K562 (cell line): ENCODE results near the gene TM7SF2. TPM values are rescaled to one million over a fixed set of nuclear protein-coding genes. Genes with fewer than 3 reads are reported as not detected.

ENCODE experiments used
- ATAC-seq: fragments of 200-7000 bp; cut with Tn5 transposase; 3 replicates; pipeline ENCODE4 v1.9.1; 2020; ENCODE audit warnings: moderate library complexity
- BruUV-seq: library from RNA; stranded (reverse); fragments of 400-500 nt; replicated peaks from 2 replicates; lab custom pipeline; 2021; lab: Mats Ljungman, UMichigan
- CTCF ChIA-PET: fragments of 300-600 bp; formaldehyde crosslinking; extraction: SDS; loops from one replicate; lab custom pipeline; 2021; ENCODE audit warnings: low intra/inter-chr PET ratio; lab: Yijun Ruan, JAX
- POLR2A ChIA-PET: fragments of 300-600, 350-650 bp; sonication (Branson Sonifier 250); formaldehyde crosslinking; extraction: SDS; loops from one replicate; lab custom pipeline; 2021; ENCODE audit warnings: antibody characterized with exemption, inconsistent platforms; lab: Yijun Ruan, JAX
- DNase-seq, 4 experiments: peaks; one replicate each; pipeline versions ENCODE4 v3.0.0 to v3.0.0-alpha.2; 2011 to 2018; ENCODE audit warnings: low spot score in 3 of 4, mixed read lengths in 3 of 4; ENCODE audit errors: extremely low read depth in 1 of 4
- FAIRE-seq: peaks from 2 replicates; lab custom pipeline; 2011; peaks lifted over from hg19 to GRCh38; lab: Jason Lieb, UNC
- H2AFZ ChIP-seq: 2 replicates; pipeline ENCODE4 v1.6.0; 2011; ENCODE audit warnings: low read depth, low read length, control low read depth, inconsistent platforms
- H3K27ac ChIP-seq: fragments of 200-600 bp; 3 replicates; pipeline ENCODE4 v1.8.0; 2011; ENCODE audit warnings: low read depth, mild to moderate bottlenecking, control low read depth, inconsistent platforms, low read length, moderate library complexity, mixed read lengths; ENCODE audit errors: extremely low read depth
- H3K27me3 ChIP-seq, 2 experiments: fragments of 300-600 bp in 1 of 2; 2 replicates in 1 of 2; 3 replicates in 1 of 2; pipeline versions ENCODE4 v1.6.0 to v1.8.0; 2011; ENCODE audit warnings: inconsistent platforms in 2 of 2, low read length in 2 of 2, mild to moderate bottlenecking in 1 of 2, mixed read lengths in 1 of 2, moderate library complexity in 1 of 2; ENCODE audit not compliant: control insufficient read depth in 2 of 2, insufficient read depth in 2 of 2
- H3K36me3 ChIP-seq: fragments of 300-600 bp; 3 replicates; pipeline ENCODE4 v1.8.0; 2011; ENCODE audit warnings: mild to moderate bottlenecking, low read length, inconsistent platforms; ENCODE audit not compliant: control insufficient read depth, insufficient read depth
- H3K4me1 ChIP-seq, 2 experiments: fragments of 200-600 bp in 1 of 2; replicated peaks in 1 of 2; 2 replicates in 1 of 2; 3 replicates in 1 of 2; pipeline versions ENCODE4 v1.5.1 to v1.8.0; 2011; ENCODE audit warnings: inconsistent platforms in 2 of 2, low read length in 2 of 2, mild to moderate bottlenecking in 1 of 2, mixed read lengths in 1 of 2, moderate library complexity in 1 of 2; ENCODE audit not compliant: control insufficient read depth in 2 of 2, insufficient read depth in 2 of 2
- H3K4me2 ChIP-seq: 2 replicates; pipeline ENCODE4 v1.6.1; 2011; ENCODE audit warnings: low read length, control low read depth, inconsistent platforms, mixed read lengths; ENCODE audit not compliant: insufficient read depth
- H3K4me3 ChIP-seq: fragments of 200-600 bp; sonication (generic), shearing (Covaris generic); 2 replicates; pipeline ENCODE4 v1.5.1; 2016; ENCODE audit warnings: control low read depth, inconsistent platforms
- H3K79me2 ChIP-seq: fragments of 200-600 bp; 3 replicates; pipeline ENCODE4 v1.8.0; 2011; ENCODE audit warnings: low read length, inconsistent platforms; ENCODE audit not compliant: control insufficient read depth, insufficient read depth
- H3K9ac ChIP-seq, 2 experiments: 2 replicates each; pipeline versions ENCODE4 v1.6.0 to v1.6.1; 2011; ENCODE audit warnings: low read depth in 2 of 2, low read length in 2 of 2, control low read depth in 1 of 2, inconsistent platforms in 1 of 2, mild to moderate bottlenecking in 1 of 2, mixed read lengths in 1 of 2; ENCODE audit not compliant: insufficient read depth in 1 of 2
- H3K9me1 ChIP-seq: one replicate; pipeline ENCODE4 v1.6.0; 2011; ENCODE audit warnings: inconsistent platforms, mild to moderate bottlenecking, low read length, moderate library complexity; ENCODE audit not compliant: control insufficient read depth, insufficient read depth
- H3K9me3 ChIP-seq: replicated peaks from 2 replicates; pipeline ENCODE4 v1.5.1; 2011; ENCODE audit warnings: low read depth, low read length, inconsistent platforms; ENCODE audit not compliant: control insufficient read depth, insufficient read depth
- H4K20me1 ChIP-seq: replicated peaks from 2 replicates; pipeline ENCODE4 v1.6.1; 2011; ENCODE audit warnings: low read length, inconsistent platforms, mixed read lengths; ENCODE audit not compliant: control insufficient read depth, insufficient read depth
- DNMT1 ChIP-seq: fragments of 450-650 bp; IDR thresholded peaks from 2 replicates; pipeline ENCODE4 v1.6.1; 2016; ENCODE audit warnings: antibody characterized with exemption, mild to moderate bottlenecking
- ID3 ChIP-seq, 2 experiments: fragments of 250-450 bp in 1 of 2; fragments of 450-650 bp in 1 of 2; sonication (Bioruptor Pico) in 1 of 2; IDR thresholded peaks; 2 replicates each; pipeline versions ENCODE4 v1.6.1 to v1.8.0; 2016 to 2021; ENCODE audit warnings: mild to moderate bottlenecking in 2 of 2, moderate library complexity in 2 of 2, missing compliant biosample characterization in 1 of 2, missing genetic modification characterization in 1 of 2
- NFXL1 ChIP-seq: fragments of 450-650 bp; formaldehyde crosslinking; IDR thresholded peaks from 2 replicates; pipeline ENCODE4 v1.4.0; 2021; ENCODE audit warnings: mild to moderate bottlenecking
- RB1 ChIP-seq: fragments of 450-650 bp; IDR thresholded peaks from 2 replicates; pipeline ENCODE4 v1.6.1; 2017; ENCODE audit warnings: low read depth, mild to moderate bottlenecking
- REST ChIP-seq, 2 experiments: fragments of 450-650 bp; formaldehyde crosslinking in 1 of 2; IDR thresholded peaks; 2 replicates each; pipeline versions ENCODE4 v1.4.0 to v1.6.1; 2014 to 2020; ENCODE audit warnings: mild to moderate bottlenecking in 2 of 2, borderline replicate concordance in 1 of 2, low read depth in 1 of 2
- TEAD4 ChIP-seq, 2 experiments: sonication (generic) in 1 of 2; formaldehyde crosslinking in 1 of 2; IDR thresholded peaks; 2 replicates each; pipeline versions ENCODE4 v1.6.1 to v1.8.0; 2012 to 2022; ENCODE audit warnings: borderline replicate concordance in 1 of 2, inconsistent platforms in 1 of 2, low read length in 1 of 2, mild to moderate bottlenecking in 1 of 2, missing genetic modification reagents in 1 of 2
- ZNF436 ChIP-seq: fragments of 250-450, 450-650 bp; sonication (Bioruptor Pico); formaldehyde crosslinking; IDR thresholded peaks from 2 replicates; pipeline ENCODE4 v1.7.0; 2020; ENCODE audit warnings: mild to moderate bottlenecking
- ZNF507 ChIP-seq: conservative IDR thresholded peaks from 2 replicates; pipeline ENCODE4 v1.6.1; 2017; ENCODE audit warnings: missing genetic modification characterization, missing compliant biosample characterization
- WGBS: fragments of 100-300 bp; shearing (Covaris generic); methylation state at CpG from one replicate; pipeline ENCODE4 v1.1.6; 2016; ENCODE audit warnings: low coverage, mixed read lengths; ENCODE audit not compliant: insufficient coverage; ENCODE audit errors: missing lambda C conversion rate; 5-methylcytosine and 5-hydroxymethylcytosine counted together
- in situ Hi-C: fragments of 300-500 bp; cut with MboI; formaldehyde crosslinking; loops from 4 replicates; pipeline ENCODE4 v1.15.0; 2018; ENCODE audit warnings: inconsistent platforms, mixed read lengths
- intact Hi-C: fragments of 100-400 bp; cut with micrococcal nuclease; formaldehyde crosslinking; loops from 2 replicates; pipeline ENCODE4 v1.14.2; 2022
- polyA plus RNA-seq, 8 experiments: library from polyadenylated mRNA; depleted of rRNA in 4 of 8; stranded (reverse) in 5 of 8; unstranded in 3 of 8; fragments of >200 nt; fragmentation: Nextera tagmentation in 2 of 8; fragmentation: Illumina TruSeq in 1 of 8; extraction: Ambion mirVana in 2 of 8; extraction: Trizol in 1 of 8; gene quantifications; 2 replicates each; pipeline versions ENCODE4 v1.2.1 to v1.2.3, GENCODE V29; 2011 to 2014; ENCODE audit warnings: inconsistent platforms in 1 of 8, missing spikeins in 1 of 8
- total RNA-seq, 7 experiments: library from RNA; depleted of rRNA in 6 of 7; stranded (reverse); fragments of >200 nt in 6 of 7; fragmentation: Illumina TruSeq in 2 of 7; extraction: Trizol in 2 of 7; gene quantifications; 2 replicates each; pipeline versions ENCODE4 v1.2.1 to v1.2.3, GENCODE V29; 2011 to 2021; ENCODE audit warnings: low replicate concordance in 1 of 7

Gene TM7SF2
- total and polyA plus RNA-seq, 9 of the 15 experiments (the other 6 are each of a cell fraction or from before 2014, with no cell fraction given) = 1.2 to 22.0 (median 14.3) TPM

GRCh38 chr11:65157336-65157735, 45.7 kb downstream of the TM7SF2 start:
- Histone ChIP-seq H3K4me2 (no peak overlapping the region), H3K9ac (no peak overlapping the region), H3K9me1 (no peaks in the 10 kb centered on the region), H2AFZ (no peak overlapping the region), H3K4me1 (peaks cover 7 to 10% of the 10 kb centered on the region in 2 experiments; a peak in 4 of 5 replicates), H3K79me2 (no peaks in the 10 kb centered on the region), H3K4me3 (no peak overlapping the region), H3K9me3 (no peaks in the 10 kb centered on the region), H3K36me3 (no peaks in the 10 kb centered on the region), H4K20me1 (no peaks in the 10 kb centered on the region), H3K27me3 (no peaks in the 10 kb centered on the region), H3K27ac (no peak overlapping the region)
- intact Hi-C loops = no loop called here
- no peak for TF ChIP-seq TEAD4 (IDR thresholded peaks at IDR 0.05; ENCODE audit: low read length)
- no peak for TF ChIP-seq TEAD4 (CRISPR knock-in tag; IDR thresholded peaks at IDR 0.05; ENCODE audit: borderline replicate concordance)
- TF ChIP-seq RB1 = no peak
- no peak for TF ChIP-seq ZNF436
- no peak for TF ChIP-seq ZNF507 (tag)
- TF ChIP-seq DNMT1 = no peak
- no peak for TF ChIP-seq ID3 (CRISPR knock-in tag; IDR thresholded peaks at IDR 0.05)
- no peak for TF ChIP-seq ID3 (tag; IDR thresholded peaks at IDR 0.05)
- TF ChIP-seq REST (IDR thresholded peaks at IDR 0.05; ENCODE audit: borderline replicate concordance) = no peak
- TF ChIP-seq REST (CRISPR knock-in tag; IDR thresholded peaks at IDR 0.05; ENCODE audit: low read depth) = no peak
- TF ChIP-seq NFXL1 (CRISPR knock-in tag) = no peak
- FAIRE-seq (no peak), DNase-seq (no peak), ATAC-seq (no peak; the same call in 2 of the 3 replicates)
- 49% methylated on average over 3 of the region's 3 CpGs for WGBS
- in situ Hi-C loops = no loop called here
- ChIA-PET CTCF (interaction anchor here (0.6 kb wide), 1 partner anchor 13 kb away, joined by 3 read pairs; no protein-coding TSS in a partner anchor), POLR2A (interaction anchor here (0.6 to 5.4 kb wide), 4 partner anchors 8 to 153 kb away, joined by 4 to 39 read pairs (median 6); partner anchors contain the start of gene SPDYC)
- no TSS peak for BruUV-seq
